H7 (cell line): ENCODE measurements around the gene TEX38. TPM values are rescaled to one million over a fixed set of nuclear protein-coding genes. Genes with fewer than 3 reads are reported as not detected.
"Not testable (repeated sequence)": the region's sequence is repeated elsewhere in the genome, so short reads cannot be mapped to it uniquely, and the experiment has no call there.

Experiments used
- DNase-seq: peaks from one replicate; pipeline ENCODE4 v3.0.0; 2012
- H3K27me3 ChIP-seq: 2 replicates; pipeline ENCODE4 v1.6.0; 2011; ENCODE audit warnings: mild to moderate bottlenecking, low read length; ENCODE audit not compliant: control insufficient read depth, insufficient read depth
- H3K36me3 ChIP-seq: replicated peaks from 2 replicates; pipeline ENCODE4 v1.5.1; 2011; ENCODE audit warnings: low read length; ENCODE audit not compliant: control insufficient read depth, insufficient read depth
- H3K4me3 ChIP-seq: 2 replicates; pipeline ENCODE4 v1.5.1; 2011; ENCODE audit warnings: low read depth, mild to moderate bottlenecking, control low read depth, low read length, moderate library complexity; ENCODE audit not compliant: insufficient read depth
- total RNA-seq: library from RNA; depleted of rRNA; stranded (reverse); fragments of >200 nt; shearing (Covaris generic); gene quantifications from 2 replicates; pipeline ENCODE4 v1.2.3, GENCODE V29; 2014

TEX38 gene
- total RNA-seq, 1 experiment from 2014 or later, result not detected

DNA sequence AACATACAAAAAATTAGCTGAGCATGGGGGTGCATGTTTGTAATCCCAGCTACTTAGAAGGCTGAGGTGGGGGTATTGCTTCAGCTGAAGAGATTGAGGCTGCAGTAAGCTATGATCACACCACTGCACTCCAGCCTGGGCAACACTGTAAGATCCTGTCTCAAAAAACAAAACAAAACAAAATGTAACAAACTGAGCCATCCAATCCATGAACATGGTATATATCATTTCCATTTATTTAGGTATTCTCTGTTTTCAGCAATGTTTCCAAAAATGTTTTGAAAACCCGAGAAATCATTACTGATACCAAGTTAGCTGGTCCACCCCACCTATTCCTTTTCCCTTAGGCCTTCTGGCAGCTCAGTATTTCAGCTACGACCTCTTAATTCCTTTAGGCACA lies 21.9 kb upstream of the TEX38 start:
- Histone ChIP-seq H3K4me3 (no peak overlapping the region), H3K27me3 (no peaks in the 10 kb centered on the region), H3K36me3 (peaks cover 1% of the 10 kb centered on the region; the same call in 1 of the 2 replicates)
- DNase-seq, result no peak

DNA sequence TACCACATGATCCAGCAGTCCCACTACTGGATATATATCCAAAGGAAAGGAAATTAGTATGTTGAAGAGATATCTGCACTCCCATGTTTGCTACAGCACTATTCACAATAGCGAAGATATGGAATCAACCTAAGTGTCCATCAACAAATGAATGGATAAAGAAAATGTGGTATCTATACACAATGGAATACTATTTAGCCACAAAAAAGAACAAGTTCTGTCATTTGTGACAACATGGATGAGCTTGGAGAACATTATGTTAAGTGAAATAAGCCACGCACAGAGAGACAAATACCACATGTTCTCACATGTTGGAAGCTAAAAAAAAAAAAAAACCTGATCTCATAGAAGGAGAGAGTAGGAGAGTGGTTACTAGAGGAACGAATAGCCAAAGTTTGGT lies 21.2 kb upstream of the TEX38 start:
- DNase-seq, result no peak
- H3K27me3 ChIP-seq, result no peaks in the 10 kb centered on the region
- H3K36me3 ChIP-seq, result peaks cover 2% of the 10 kb centered on the region; the same call in 1 of the 2 replicates
- no peak overlapping the region for H3K4me3 ChIP-seq

DNA sequence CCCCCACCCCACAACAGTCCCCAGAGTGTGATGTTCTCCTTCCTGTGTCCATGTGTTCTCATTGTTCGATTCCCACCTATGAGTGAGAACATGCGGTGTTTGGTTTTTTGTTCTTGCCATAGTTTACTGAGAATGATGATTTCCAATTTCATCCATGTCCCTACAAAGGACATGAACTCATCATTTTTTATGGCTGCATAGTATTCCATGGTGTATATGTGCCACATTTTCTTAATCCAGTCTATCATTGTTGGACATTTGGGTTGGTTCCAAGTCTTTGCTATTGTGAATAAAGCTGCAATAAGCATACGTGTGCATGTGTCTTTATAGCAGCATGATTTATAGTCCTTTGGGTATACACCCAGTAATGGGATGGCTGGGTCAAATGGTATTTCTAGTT lies 20.5 kb upstream of the TEX38 start:
- not testable (repeated sequence) for H3K27me3 ChIP-seq, H3K36me3 ChIP-seq, H3K4me3 ChIP-seq, DNase-seq

DNA sequence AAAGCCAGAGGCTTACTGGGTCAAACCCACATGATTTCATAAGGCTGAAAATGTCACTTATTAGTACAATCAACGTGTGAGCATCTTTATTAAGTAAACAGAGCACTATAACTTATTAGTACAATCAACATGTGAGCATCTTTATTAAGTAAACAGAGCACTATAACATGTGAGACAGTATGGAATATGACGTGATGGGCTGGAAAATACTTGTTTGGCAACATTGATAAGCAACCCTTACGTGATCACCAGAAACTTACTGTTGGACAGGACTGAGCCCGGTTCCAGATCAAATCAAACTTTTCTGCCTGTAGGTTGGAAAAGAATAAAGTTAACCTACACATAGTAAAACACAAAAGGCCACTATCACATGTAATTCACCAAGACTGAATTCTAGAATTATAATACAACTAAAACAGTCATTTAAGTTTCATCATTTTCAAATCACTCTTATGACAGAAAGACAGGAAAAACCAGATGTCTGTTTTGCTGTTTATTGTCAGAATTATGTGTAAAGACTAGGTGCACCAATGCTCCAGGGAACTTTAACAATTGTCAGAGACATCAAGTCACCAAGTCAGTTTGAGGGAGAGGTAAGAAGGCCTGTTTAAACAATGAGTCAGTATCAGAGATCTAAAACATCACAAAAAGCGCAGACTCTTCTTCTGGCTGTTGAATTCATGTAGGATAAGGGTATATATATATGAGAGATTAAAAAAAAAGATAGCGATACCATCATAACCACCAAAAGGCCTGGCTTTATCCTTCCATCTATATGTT lies 19.1 kb upstream of the TEX38 start:
- peaks cover 4% of the 10 kb centered on the region for H3K36me3 ChIP-seq
- no peaks in the 10 kb centered on the region for H3K27me3 ChIP-seq
- H3K4me3 ChIP-seq, result no peak overlapping the region
- no peak for DNase-seq

DNA sequence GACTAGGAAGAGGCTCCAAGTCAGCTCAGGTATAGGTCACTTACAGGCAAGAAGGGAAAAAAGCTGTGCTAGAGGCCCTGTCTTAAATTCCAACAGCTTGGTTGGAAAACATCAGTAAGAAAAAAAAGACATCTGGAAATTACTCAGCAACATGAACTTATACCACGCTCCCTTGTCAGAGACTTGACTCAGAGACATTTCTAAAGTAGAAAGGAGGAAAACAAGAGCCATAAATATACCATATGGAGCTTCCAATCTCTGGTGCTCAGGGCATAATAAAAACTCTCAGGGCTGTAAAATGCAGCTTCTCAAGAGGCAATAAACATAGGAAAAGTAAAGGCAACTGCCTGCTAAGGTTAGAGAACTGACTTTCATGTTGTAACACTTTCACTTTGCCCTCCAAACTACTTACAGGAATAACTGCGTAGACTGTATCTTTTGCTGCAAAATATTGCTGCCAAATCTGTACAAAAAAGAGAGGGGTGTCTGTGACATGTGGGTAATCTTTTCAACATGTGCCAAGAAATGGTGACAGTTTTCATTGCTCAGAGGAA lies 18.2 kb upstream of the TEX38 start:
- no peak for DNase-seq
- Histone ChIP-seq H3K36me3 (peaks cover 4% of the 10 kb centered on the region), H3K27me3 (no peaks in the 10 kb centered on the region), H3K4me3 (no peak overlapping the region)

DNA sequence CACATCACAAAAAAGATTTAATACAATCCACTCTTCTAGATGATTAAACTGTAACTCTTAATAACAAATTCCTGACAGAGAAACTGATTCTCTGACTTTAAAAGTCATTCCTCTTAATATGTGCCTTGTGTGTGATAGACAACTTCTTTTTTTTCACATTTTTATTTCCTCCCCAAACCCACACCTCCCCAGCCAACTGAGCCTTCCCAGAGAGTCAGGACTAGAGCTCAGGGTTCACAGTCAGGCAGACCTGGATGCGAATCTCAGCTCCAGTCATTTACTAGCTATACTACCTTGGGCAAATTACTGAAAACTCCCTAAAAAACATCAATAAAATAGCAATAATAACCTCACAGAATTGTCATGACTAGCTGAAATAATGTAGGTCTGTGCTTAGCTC lies 17.6 kb upstream of the TEX38 start:
- Histone ChIP-seq H3K27me3 (no peaks in the 10 kb centered on the region), H3K4me3 (no peak overlapping the region), H3K36me3 (peaks cover 4% of the 10 kb centered on the region)
- no peak for DNase-seq

DNA sequence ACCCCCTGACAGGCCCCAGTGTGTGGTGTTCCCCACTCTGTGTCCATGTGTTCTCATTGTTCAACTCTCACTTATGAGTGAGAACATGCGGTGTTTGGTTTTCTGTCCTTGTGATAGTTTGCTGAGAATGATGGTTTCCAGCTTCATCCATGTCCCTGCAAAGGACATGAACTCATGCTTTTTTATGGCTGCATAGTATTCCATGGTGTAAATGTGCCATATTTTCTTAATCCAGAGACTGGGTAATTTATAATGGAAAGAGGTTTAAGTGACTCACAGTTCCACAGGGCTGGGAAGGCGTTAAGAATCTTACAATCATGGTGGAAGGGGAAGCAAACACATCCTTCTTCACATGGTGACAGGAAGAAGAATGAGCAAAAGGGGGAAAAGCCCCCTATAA lies 17.0 kb upstream of the TEX38 start:
- H3K36me3 ChIP-seq, DNase-seq, H3K4me3 ChIP-seq, H3K27me3 ChIP-seq: not testable (repeated sequence)

DNA sequence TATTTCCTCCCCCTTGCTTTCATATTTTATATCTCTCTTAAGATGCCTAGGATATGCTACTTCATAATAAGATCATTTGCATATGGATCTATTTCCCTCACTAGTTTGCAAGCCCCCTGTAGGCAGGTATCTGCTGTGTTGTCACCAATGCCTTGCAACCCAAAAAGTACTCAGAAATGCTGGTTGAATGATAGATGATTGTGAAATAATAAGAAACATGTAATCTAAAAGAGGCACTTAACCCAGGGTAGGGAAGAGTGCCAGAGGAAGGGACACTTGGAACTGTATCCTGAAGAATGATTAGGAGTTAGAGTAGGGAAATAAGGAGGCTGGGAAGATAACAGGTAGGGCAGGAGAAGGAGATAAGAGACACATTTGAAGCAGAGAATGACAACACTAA lies 15.8 kb upstream of the TEX38 start:
- no peak for DNase-seq
- Histone ChIP-seq H3K27me3 (no peaks in the 10 kb centered on the region), H3K4me3 (no peak overlapping the region), H3K36me3 (peaks cover 4% of the 10 kb centered on the region)

DNA sequence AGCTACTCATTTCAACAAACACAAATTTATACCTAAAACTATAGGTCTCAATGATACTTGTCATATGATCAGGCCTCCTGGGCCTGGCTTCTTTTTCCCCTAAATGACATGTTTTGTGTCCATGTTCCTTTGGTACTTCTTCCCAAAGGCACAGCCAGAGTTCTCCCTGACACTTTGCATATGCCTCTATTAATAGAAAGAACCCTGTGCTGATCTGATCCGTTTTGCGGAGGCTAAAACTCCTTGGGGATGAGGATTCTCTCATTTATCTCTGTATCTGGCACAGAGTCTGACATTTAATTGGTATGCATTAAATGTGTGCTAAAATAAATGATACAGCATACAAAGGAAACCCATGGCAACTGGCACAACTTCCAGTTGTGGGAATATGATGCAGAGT lies 15.0 kb upstream of the TEX38 start:
- peaks cover 4% of the 10 kb centered on the region for H3K36me3 ChIP-seq
- no peak for DNase-seq

DNA sequence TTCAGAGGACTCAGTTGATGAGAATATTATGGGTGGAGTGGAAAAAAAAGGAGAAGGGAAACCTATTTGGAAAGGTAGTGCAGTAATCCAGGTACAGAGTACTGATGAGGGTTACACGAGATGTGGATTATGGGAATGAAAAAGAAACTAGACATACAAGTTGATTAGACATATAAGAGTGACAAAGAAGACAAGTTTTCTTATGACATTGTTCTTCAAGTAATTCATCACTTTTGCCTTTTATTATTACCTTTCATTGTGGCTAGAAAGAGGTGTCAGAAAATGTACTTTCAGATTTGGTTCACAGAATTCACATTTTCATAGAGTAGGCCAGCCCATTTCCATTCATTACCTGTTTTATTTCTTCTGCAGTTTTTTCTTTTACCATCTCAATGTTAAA lies 13.9 kb upstream of the TEX38 start:
- peaks cover 4% of the 10 kb centered on the region for H3K36me3 ChIP-seq
- no peaks in the 10 kb centered on the region for H3K27me3 ChIP-seq
- no peak overlapping the region for H3K4me3 ChIP-seq
- DNase-seq, result no peak

More for the DNA sequence above, 15.0 kb upstream of the TEX38 start:
- Histone ChIP-seq H3K27me3 (no peaks in the 10 kb centered on the region), H3K4me3 (no peak overlapping the region)

DNA sequence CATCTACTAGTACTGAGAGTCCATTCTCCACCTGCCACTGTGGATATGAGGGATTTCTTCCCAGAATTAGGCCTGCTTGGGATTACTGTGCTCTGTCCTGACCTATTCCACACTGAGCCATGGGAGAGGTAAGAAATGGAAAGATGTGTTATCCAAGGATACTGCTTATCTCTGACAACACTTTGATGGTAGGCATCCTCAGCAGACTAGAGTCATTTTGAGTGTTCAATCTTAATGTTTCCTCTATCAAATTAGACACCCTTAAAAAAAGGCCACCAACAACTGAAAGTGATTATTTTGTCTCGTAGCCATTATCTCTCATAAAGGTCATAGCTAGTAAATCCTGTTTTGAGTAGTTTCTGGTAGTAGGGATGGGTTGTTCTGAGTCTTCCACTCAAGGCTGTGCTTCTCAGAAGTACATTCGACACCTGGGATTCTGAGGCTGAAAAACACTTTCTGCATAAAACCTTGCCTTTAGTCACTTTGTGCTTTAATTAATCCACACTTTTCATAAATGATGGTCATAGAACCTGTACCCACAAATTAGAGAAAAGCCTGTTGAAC lies 12.3 kb upstream of the TEX38 start:
- Histone ChIP-seq H3K27me3 (no peaks in the 10 kb centered on the region), H3K36me3 (peaks cover 5% of the 10 kb centered on the region), H3K4me3 (no peak overlapping the region)
- no peak for DNase-seq

DNA sequence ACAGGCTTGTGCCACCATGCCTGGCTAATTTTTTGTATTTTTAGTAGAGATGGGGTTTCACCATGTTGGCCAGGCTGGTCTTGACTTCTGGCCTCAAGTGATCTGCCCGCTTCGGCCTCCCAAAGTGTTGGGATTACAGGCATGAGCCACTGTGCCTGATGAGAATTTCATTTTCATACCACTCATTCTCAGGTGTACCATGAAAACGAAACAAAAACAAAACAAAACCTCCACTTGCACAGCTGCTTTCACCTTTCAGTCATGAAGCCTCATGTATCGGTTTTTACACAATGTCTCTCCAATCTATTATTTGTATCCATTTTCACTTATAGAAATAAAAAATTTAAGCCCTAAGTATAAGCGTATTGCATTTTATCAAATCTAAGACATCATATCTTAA lies 11.5 kb upstream of the TEX38 start:
- DNase-seq, H3K36me3 ChIP-seq, H3K27me3 ChIP-seq, H3K4me3 ChIP-seq: not testable (repeated sequence)

DNA sequence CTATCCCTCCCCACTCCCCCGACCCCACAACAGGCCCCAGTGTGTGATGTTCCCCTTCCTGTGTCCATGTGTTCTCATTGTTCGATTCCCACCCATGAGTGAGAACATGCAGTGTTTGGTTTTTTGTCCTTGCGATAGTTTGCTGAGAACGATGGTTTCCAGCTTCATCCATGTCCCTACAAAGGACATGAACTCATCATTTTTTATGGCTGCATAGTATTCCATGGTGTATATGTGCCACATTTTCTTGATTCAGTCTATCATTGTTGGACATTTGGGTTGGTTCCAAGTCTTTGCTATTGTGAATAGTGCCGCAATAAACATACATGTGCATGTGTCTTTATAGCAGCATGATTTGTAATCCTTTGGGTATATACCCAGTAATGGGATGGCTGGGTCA lies 8.7 kb upstream of the TEX38 start:
- H3K4me3 ChIP-seq, H3K36me3 ChIP-seq, DNase-seq, H3K27me3 ChIP-seq: not testable (repeated sequence)

DNA sequence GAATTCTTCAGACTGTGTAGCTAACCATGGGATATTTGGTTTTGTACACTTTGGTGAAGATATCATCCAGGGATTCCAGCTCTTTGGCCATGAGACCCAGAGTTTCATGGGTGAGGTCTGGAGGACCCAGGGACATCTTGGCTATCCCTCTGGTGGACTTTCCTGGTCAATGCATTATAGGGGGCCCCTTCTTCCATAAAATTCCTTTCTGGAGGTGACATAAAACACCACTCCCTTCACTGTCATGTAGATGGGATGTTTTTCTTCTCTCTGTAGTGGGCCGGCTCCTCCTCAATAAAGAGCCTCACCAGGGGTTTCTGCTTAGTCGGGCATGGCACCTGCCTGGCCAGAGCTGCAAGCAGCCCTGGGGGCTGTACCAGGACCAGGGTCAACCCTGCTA lies 5.7 kb upstream of the TEX38 start:
- peaks cover 6% of the 10 kb centered on the region; the same call in 1 of the 2 replicates for H3K36me3 ChIP-seq
- no peaks in the 10 kb centered on the region; the same call in 1 of the 2 replicates for H3K27me3 ChIP-seq
- no peak overlapping the region for H3K4me3 ChIP-seq
- peak; percentile 51 for DNase-seq
